ENCODE data around the gene WNT4.

WNT4 gene

GRCh38 chr1:22163564-22163963, 20.7 kb upstream of the WNT4 start:
- DNase-seq (ENCODE audit: low spot score): no peak

GRCh38 chr1:22163137-22163536, 20.2 kb upstream of the WNT4 start:
- DNase-seq (ENCODE audit: low spot score): no peak

- DNase-seq (ENCODE audit: low spot score): no peak
These were observed 17.0 kb upstream of the WNT4 start for GRCh38 chr1:22159891-22160290.

- no peak for DNase-seq (ENCODE audit: low spot score)
These were observed 15.8 kb upstream of the WNT4 start for GRCh38 chr1:22158654-22159053.

GRCh38 chr1:22157359-22157966, 14.6 kb upstream of the WNT4 start:
- no peak for DNase-seq (ENCODE audit: low spot score)

- no peak for DNase-seq (ENCODE audit: low spot score)
These were observed 12.6 kb upstream of the WNT4 start for GRCh38 chr1:22155517-22155916.

- no peak for DNase-seq (ENCODE audit: low spot score)
These were observed 11.7 kb upstream of the WNT4 start for GRCh38 chr1:22154626-22155025.

GRCh38 chr1:22153660-22154437, 11.0 kb upstream of the WNT4 start:
- DNase-seq (ENCODE audit: low spot score): no peak

GRCh38 chr1:22150923-22151322, 8.0 kb upstream of the WNT4 start:
- DNase-seq (ENCODE audit: low spot score): no peak

GRCh38 chr1:22142315-22143064, 407 bp downstream of the WNT4 start:
- DNase-seq (ENCODE audit: low spot score): no peak

GRCh38 chr1:22141554-22142314, 1.2 kb downstream of the WNT4 start:
- no peak for DNase-seq (ENCODE audit: low spot score)

- DNase-seq (ENCODE audit: low spot score): no peak
These were observed 2.2 kb downstream of the WNT4 start for GRCh38 chr1:22140694-22141093.

GRCh38 chr1:22139817-22140216, 3.1 kb downstream of the WNT4 start:
- no peak for DNase-seq (ENCODE audit: low spot score)

GRCh38 chr1:22139066-22139594, 3.8 kb downstream of the WNT4 start:
- DNase-seq (ENCODE audit: low spot score): no peak

GRCh38 chr1:22137004-22137720, 5.7 kb downstream of the WNT4 start:
- no peak for DNase-seq (ENCODE audit: low spot score)

GRCh38 chr1:22133931-22134324, 9.0 kb downstream of the WNT4 start:
- DNase-seq (ENCODE audit: low spot score): no peak

- DNase-seq (ENCODE audit: low spot score): no peak
These were observed 9.5 kb downstream of the WNT4 start for GRCh38 chr1:22133247-22133930.

GRCh38 chr1:22132517-22133235, 10.2 kb downstream of the WNT4 start:
- no peak for DNase-seq (ENCODE audit: low spot score)

GRCh38 chr1:22131875-22132486, 10.9 kb downstream of the WNT4 start:
- peak; percentile 42 for DNase-seq (ENCODE audit: low spot score)

GRCh38 chr1:22131062-22131461, 11.8 kb downstream of the WNT4 start:
- DNase-seq (ENCODE audit: low spot score): no peak
